ENCODE results near the gene RASGRP3.

- TF ChIP-seq CTCF (IDR thresholded peaks at IDR 0.05) (no peak), POLR2A (IDR thresholded peaks at IDR 0.05) (no peak)
Measured at GRCh38 chr2:33488715-33489540, 12.5 kb downstream of the RASGRP3 start.
